ENCODE results near the gene AKT1S1.
A peak's percentile ranks its signal among the peaks of the same experiment; 100 is the strongest.

The AKT1S1 gene

DNA sequence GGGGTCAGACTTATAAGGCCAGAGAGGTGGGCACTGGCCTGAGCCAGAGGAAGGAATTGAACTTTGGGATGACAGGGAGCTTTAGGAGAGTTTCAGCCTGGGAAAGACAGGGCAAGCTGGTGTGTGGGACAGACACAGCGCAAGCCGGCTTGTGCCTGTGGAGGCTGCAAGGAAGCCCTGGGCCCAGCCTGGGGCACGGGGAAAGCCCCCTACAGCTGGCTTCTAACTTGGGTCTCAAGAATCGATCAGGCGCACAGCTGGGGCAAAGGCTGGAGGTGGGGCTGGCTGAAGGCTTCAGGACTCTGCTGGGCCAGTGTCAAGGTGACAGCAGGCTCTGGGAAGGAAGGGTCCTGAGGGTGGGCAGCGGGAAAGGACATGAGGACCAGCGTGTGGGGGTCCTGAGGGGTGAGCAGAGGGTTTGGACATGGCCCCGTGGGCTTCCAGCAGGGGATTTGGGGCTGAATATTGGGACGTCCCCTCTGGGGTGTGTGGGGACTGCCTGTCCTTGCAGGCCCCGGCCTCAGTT is 23.2 kb downstream of the AKT1S1 start:
- DNase-seq (ENCODE audit: low read depth), result no peak

DNA sequence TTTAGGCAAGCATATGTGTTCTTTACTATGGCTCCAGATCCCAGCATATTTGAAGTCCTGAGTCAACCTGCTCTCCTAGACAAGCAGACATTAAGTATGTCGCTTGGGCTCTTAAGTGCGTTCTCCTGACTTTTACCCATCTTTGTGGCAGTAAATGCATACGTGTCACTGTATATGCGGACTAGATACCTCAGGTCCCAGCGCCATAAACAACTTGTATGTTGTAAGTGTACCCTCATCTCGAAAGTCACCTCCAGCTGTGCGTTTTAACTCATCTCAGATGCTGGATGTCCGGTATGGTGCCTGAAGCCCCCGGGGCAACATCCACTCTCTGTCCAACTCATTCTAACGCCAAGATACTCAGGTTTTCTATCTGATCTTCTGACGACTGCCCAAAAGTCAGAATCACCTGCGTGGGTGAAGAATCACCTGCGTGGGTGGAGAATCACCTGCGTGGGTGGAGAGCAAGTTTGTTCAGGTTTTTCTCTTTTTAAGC is 24.5 kb downstream of the AKT1S1 start:
- DNase-seq (ENCODE audit: low read depth), result no peak

DNA sequence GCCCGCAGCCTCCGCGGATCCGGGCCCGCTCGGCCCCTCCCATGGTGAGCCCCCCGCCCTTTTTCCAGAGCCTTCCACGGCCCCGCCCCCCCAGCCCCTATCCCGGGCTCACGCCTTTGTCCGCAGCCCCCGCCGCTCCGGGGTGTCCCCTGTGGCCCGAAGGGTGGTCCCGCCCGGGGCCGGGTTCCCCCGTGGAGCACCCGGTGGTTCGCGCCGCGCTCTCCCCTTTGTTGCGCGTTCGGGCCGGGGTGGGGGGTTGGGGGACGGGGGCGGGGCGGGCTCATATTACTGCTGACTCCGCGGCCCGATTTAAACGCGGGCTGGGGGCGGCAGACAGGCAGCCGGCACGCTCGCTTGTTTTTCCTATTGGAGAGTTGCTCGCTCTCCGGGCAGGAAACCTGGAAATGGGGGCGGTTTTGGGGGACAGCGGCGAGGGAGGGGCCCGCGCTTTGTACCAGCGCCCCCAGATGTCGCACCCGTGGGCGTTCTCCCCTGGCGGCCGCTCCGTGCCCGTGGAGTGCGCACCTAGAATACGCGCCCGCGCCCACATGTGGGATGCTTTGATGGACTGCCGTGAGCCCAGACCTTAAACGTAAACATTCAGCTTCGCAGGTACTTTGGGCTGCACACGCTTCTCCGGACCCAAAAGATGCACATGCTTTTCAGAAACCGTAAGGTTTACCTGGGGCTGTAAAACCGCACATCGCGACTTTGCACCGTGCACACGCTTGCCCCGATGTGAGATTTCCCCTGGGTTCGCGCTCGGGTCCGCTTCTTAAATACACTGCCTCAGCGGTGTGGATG is 25.5 kb downstream of the AKT1S1 start:
- no peak for DNase-seq (ENCODE audit: low read depth)

DNA sequence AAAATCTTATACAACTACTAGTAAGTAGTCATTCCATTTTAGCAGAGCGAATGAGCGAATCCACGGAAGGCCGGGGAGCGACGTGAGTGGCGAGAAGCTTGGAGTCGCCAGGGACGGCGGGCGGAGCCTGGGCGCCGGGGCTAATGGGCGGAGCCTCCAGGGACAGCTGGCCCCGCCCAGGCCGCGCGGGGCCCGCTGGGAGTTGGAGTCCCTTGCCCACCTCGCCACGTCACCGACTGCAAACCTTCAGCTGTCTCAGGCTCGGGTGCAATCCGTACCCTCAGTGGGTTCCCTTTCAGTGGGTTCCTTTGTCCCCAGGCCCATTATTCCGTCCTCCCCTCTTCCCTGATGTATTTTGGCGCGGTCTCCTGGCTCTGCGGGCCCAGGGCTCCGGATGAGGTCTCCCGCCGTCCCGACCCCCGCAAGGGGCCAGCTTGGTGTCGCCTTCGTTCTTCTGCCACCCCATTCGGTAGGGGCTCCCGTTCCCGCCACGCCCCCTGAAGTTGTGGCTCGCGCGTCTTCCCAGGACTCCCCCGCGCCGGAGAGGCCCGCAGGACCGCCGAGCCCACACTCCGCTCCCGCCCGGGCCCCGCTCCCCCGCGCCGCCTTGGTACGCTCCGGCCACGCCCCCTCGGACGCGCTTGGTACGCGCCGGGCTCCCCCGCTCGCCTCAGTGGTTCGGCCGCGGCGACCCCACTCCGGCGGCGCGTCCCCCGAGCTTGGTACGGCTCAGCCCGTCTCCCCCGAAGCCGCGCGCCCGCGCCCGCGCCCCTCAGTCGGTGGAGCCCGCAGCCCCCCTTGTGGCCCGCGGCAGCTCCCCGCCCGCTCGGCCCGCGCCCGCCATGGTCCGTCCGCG is 26.4 kb downstream of the AKT1S1 start, which contains the start of gene PTOV1:
Gene PTOV1, plus strand, starts transcription at position 673 of the 856 bp plus-strand sequence.
- peak; percentile 75 for DNase-seq (ENCODE audit: low read depth)

DNA sequence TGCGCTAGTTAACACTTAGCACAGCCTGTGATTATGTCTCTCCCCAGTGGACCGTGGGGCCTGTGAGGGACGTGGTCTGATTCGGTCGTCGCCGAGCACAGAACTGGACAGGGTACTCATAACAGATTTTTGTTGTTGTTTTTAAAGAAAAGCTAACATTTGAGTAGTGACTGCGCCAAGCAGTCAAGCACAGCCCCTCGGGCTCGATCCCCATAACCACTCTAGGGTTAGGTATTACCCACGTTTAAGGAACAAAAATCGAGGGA is 27.0 kb downstream of the AKT1S1 start:
- DNase-seq (ENCODE audit: low read depth), result no peak

DNA sequence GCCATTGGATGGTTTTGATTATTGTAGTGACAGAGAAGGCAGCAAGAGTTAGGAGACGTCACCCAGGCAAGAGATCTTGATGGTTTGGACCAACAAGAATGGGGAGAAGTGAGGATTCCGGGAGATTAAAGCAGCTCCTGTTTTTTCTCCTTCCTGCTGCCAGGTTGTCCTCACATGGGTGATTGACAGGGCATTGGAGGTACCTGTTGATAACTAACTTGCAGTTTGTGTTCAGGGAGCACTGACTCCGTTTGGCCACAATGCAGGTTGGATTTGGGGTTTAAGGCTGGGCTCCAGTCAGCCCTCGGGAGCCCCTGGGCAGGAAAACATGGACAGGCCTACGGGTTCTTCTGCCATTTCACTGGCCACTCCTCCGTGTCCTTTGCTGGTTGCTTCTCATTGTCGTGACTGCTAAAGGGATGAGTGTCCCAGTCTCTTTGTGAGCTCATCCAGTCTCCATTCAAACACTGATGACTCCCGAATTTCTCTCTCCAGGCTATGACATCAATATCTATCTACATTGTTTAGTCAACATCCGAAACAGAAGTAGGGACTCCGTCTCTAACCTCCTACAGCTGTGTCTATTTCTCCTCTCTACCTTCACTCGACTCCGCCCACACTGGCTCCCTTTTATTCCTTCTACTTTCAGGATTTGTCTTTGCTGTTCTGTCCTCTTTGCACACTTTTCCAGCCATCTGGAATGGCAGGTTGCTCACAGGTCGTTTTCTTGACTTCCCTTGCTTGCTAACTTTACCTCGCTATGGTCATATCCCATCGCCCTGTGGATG is 27.5 kb downstream of the AKT1S1 start:
- no peak for DNase-seq (ENCODE audit: low read depth)

DNA sequence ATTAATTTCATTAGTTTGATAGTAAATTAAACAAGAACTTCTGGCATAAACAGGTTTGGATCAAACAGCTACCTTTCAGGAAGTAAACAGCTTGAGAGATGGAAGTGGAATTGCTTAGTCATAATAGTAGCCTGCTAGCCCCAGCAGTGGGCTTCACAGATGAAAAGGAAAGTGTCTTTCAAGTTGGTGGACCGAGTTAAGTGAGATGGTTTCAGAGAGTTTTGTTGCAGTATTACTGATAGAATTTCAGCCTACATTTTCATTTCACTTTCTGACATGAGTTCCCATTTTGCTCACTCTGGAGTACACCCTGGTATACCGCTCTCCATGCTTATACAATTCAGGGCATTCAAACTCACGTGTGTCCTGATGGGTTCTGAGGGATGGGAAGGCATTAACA is 28.2 kb downstream of the AKT1S1 start:
- no peak for DNase-seq (ENCODE audit: low read depth)

DNA sequence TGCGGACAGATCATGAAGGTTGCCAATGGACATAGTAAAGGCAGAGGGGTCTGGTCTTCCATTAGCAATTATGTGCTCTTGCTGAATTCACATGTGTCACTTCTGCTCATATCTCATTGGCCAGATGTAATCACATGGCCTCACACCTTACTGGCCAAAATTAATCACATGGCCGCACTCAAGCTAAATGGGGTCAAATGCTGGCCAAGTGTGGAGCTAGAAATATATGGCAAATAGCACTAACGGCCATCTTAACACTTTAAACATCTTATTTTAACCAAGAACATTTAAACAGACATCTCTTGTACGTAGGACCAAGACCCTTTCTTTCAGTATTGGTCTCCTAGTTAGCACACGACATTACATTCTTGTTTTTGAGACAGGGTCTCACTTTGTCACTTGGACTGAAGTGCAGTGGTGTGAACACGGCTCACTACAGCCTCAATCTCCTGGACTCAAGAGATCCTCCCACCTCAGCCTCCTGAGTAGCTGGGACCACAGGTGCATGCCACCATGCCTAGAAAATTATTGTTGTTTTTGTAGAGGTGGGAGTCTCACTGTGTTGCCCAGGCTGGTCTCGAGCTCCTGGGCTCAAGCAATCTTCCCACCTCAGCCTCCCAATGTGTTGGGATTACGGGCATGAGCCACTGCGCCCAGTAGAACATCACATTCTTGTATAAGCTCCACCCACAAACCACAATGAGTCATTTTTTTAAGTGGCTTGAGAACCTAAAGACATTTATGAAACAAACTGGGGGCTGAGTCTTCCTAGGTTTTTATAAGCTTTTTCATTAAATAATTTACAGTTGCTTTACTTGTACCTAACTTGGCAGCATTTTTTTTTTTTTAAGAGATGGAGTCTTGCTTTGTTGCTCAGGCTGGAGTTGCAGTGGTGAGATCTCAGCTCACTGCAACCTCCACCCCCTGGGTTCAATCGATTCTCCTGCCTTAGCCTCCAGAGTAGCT is 29.1 kb downstream of the AKT1S1 start:
- peak; percentile 87 for DNase-seq (ENCODE audit: low read depth)

DNA sequence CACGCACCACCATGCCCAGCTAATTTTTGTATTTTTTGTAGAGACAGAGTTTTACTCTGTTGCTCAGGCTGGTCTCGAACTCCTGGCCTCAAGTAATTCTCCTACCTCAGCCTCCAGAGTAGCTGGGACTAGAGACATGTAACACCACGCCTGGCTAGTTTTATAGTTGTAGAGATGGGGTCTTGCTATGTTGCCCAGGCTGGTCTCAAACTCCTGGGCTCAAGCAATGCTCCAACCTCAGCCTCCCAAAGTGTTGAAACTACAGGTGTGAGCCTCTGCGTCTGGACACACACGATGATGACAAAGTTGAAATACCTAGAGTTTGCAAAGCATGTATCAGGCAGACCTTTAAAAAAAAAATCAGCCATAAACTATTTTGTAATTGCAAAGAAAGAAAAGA is 30.7 kb downstream of the AKT1S1 start:
- DNase-seq (ENCODE audit: low read depth), result no peak

DNA sequence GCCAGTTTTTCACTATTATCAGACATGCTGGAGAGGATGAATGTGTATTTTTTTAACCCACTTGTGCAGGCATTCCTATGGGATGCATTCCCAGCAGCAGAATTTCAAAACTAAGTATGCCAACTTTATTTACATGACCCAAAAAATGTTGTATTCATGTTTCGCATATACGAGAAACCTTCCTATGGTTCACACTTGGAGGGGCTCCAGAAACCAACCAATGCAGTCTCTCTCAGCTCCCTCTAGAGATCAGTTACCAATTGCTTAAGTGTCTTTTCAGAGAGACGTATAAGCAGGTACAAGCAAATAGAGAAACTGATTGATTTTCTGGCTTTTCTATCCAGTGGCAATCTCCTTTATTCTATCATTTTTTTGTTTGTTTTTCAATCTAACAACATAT is 31.7 kb downstream of the AKT1S1 start:
- DNase-seq (ENCODE audit: low read depth), result no peak

DNA sequence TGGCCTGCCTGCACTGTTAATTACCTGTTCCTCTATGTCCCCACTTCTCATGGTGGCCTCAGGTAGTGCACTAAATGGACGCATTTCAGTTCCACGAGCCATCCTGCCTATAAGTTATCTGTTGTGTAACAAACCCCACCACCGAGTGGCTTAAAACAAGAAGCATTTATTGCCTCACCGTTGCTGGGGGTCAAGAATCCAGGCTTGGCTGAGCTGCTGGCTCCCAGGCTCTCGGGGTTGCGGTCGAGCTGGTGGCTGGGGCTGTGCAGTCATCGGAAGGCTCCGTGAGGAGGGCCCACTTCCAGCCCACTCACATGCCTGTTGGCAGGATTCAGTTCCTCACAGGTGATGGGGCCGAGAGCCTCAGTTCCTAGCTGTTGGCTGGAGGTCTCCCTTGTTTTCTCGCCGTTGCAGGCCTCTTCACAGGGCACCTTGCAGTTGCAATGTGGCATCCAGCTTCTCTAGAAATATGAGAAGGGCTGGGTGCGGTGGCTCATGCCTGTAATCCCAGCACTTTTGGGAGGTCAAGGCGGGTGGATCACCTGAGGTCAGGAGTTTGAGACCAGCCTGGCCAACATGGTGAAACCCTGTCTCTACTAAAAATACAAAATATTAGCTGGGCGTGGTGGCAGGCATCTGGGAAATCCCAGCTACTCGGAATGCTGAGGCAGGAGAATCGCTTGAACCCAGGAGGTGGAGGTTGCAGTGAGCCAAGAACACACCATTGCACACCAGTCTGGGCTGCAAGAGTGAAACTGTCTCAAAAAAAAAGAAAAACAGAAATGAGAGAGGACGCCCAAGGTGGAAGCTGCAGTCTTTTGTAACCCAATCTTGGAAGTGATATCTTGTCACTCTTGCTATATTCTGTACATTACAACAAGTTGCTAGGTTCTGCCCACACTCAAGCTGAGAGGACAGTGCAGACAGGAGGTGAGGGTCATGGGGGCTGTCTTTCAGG is 32.7 kb downstream of the AKT1S1 start:
- DNase-seq (ENCODE audit: low read depth), result no peak

DNA sequence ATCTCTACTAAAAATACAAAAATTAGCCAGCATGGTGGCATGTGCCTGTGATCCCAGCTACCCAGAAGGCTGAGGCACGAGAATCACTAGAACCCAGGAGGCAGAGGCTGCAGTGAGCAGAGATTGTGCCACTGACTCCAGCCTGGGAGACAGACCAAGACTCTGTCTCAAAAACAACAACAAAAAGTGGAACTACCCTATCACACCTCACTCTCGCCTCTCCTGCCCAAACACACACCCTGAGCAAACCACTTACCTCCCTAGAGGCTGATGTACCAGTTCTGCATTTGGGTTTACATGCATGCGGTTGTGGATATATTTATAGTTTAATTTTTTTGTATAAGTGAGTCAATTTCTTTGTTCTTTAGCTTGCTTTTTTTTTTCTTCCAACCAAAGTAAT is 33.9 kb downstream of the AKT1S1 start:
- no peak for DNase-seq (ENCODE audit: low read depth)

DNA sequence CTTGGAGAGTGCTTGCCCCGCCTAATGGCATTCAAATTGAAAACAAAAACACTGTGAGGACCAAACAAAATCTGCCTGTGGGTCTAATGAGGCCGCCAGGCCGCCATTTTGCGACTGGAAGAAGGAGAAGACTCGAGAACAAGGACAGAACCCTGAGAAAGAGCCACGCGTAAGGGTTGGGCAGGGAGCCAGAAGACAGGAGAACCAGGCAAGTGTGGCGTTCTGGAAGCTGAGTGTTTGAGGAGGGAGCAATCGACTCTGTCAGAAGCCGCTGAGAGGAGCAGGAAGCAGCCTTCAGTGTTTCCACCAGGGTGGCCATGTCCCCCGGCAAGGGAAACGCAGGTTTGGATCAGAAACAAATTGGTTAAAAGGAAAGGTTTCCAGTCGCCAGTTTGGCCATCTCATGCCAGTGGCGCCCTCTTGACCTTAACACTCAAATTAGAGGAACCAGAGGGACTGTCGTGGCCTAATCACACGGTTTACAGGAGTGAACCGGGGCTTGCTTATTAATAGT is 36.4 kb downstream of the AKT1S1 start:
- no peak for DNase-seq (ENCODE audit: low read depth)

DNA sequence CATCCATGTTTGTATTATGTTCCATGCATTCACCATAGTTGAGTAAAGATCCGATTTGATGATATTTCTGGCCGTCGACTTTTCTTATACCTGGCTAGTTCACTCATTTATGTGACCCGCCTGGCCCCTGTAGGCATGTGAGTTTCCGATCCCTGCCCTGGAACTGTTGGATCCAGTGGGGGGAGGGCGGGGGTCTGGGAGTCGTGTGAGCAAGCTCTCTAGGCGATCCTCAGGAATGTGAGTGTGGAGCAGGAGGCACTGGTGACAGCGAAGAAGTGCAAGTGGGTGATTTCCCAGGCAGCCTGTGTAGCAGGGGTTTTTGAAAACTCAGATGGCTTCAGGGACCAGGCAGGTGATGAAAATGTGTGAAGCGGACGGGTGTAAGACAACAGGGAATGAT is 36.8 kb downstream of the AKT1S1 start:
- no peak for DNase-seq (ENCODE audit: low read depth)

DNA sequence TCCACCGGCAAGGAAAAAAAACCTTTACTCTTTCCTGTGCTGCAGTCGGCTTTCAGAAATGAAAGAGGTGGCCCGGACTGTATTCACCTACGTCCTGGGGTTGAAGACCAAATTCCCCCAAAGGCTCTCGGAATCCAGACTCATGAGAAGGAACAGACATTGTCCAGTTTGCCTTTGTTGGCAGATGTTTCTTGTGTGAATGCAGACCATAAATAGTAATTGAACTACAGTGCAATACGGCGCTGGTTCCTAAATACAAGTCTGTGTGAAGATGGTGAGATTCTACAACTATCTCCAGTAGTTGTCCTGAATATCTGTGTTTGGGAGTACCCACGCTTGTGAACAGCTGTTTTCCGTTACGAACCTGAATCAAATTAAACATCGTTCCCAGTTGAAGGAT is 37.4 kb downstream of the AKT1S1 start:
- no peak for DNase-seq (ENCODE audit: low read depth)

DNA sequence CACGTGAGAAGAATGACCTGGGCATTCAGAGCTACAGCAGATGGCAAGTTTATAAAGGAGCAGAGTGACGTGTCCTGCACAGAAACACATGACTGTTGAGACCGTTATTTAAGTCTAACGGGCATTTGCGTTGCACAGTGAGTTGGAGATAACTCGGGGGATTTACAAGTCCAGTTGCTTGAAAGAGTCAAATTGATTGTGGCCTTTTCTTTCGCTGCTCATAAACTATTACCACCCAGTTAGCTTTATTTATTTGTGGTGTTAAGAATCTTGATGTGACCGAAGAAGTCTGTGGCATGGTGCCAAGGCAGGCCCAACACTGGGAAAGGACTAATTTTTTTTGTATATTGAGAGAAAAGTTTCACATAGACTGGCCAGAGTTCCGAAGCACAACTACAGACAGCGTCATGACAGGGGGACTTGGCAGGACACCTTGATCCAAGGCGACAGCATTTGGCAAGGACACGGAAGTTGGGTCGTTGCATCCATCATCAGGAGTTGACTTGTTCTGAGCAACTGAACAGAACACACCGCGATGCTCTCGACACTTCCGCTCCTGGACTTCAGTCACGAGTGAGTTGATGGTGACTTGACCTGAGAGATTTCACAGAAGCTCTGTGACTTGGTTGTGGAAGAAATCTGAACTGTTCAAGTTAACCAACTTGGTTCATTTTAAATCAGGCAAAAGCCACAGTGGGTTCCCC is 38.1 kb downstream of the AKT1S1 start:
- no peak for DNase-seq (ENCODE audit: low read depth)

DNA sequence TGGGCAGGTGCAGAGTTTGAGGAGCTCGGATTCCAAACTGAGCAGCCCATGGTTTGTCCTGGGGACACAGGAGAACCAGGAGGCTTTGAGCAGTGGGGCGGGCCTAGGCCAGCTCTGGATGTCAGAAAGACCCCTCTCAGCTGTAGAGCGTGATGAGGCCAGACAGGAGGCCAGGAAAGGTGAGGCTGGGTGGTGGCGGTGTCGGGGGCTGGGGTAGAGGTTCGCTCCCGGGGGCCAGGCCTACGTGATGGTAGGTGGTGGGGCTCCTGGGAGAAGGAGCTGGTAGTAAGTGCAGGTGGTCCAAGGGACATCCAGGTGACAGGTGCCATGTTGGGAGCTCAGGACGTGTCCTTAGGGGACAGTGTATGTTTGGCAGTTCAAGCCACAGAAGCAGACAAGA is 39.7 kb downstream of the AKT1S1 start:
- DNase-seq (ENCODE audit: low read depth), result no peak

DNA sequence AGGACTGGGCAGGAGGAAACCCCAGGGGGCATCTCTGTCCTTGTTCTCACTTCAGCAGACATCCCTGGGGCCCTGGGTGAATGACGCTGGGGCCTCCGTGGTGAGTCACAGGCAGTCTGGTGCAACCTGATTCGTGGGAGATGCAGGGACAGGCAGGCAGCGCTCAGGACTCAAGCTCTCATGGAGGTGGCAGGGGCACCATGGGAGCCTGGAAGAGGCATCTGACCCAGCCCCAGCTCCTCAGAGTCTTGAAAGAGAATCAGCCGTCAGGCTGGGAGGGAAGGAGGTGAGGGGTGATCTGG is 40.2 kb downstream of the AKT1S1 start:
- no peak for DNase-seq (ENCODE audit: low read depth)
